Measurements from ENCODE around the gene MRPL23.

The MRPL23 gene

GRCh38 chr11:1921574-1922141, 25.5 kb upstream of the MRPL23 start:
- DNase-seq (ENCODE audit: low spot score): peak; percentile 7

- DNase-seq (ENCODE audit: low spot score): no peak
These were observed 24.6 kb upstream of the MRPL23 start for GRCh38 chr11:1922481-1923081.

GRCh38 chr11:1923201-1923956, 23.8 kb upstream of the MRPL23 start:
- no peak for DNase-seq (ENCODE audit: low spot score)

- DNase-seq (ENCODE audit: low spot score): no peak
These were observed 23.0 kb upstream of the MRPL23 start for GRCh38 chr11:1924181-1924580.

- DNase-seq (ENCODE audit: low spot score): peak; percentile 13
These were observed 22.3 kb upstream of the MRPL23 start for GRCh38 chr11:1924646-1925372.

GRCh38 chr11:1925373-1926155, 21.6 kb upstream of the MRPL23 start:
- no peak for DNase-seq (ENCODE audit: low spot score)

GRCh38 chr11:1926156-1927025, 20.7 kb upstream of the MRPL23 start:
- DNase-seq (ENCODE audit: low spot score): peak; percentile 9

- DNase-seq (ENCODE audit: low spot score): peak; percentile 20
These were observed 19.9 kb upstream of the MRPL23 start for GRCh38 chr11:1927026-1927847.

- DNase-seq (ENCODE audit: low spot score): peak; percentile 12
These were observed 19.2 kb upstream of the MRPL23 start for GRCh38 chr11:1927848-1928469.

GRCh38 chr11:1928470-1928890, 18.7 kb upstream of the MRPL23 start:
- DNase-seq (ENCODE audit: low spot score): peak; percentile 8

GRCh38 chr11:1928891-1929541, 18.1 kb upstream of the MRPL23 start:
- peak; percentile 11 for DNase-seq (ENCODE audit: low spot score)

GRCh38 chr11:1929621-1930461, 17.3 kb upstream of the MRPL23 start:
- peak; percentile 17 for DNase-seq (ENCODE audit: low spot score)

- DNase-seq (ENCODE audit: low spot score): no peak
These were observed 16.7 kb upstream of the MRPL23 start for GRCh38 chr11:1930462-1930830.

GRCh38 chr11:1931341-1932104, 15.6 kb upstream of the MRPL23 start:
- DNase-seq (ENCODE audit: low spot score): peak; percentile 9

- peak; percentile 7 for DNase-seq (ENCODE audit: low spot score)
These were observed 15.0 kb upstream of the MRPL23 start for GRCh38 chr11:1932105-1932480.

- DNase-seq (ENCODE audit: low spot score): no peak
These were observed 14.5 kb upstream of the MRPL23 start for GRCh38 chr11:1932681-1933080.

Data from iPS-NIHi11 (cell line).